A673 (cell line): ENCODE data around the gene ZNF69. TPM values are rescaled to one million over a fixed set of nuclear protein-coding genes. Genes with fewer than 3 reads are reported as not detected.
"Not testable (repeated sequence)": the region's sequence is repeated elsewhere in the genome, so short reads cannot be mapped to it uniquely, and the experiment has no call there.

ENCODE experiments used
- Bru-seq: library from RNA; stranded (reverse); fragments of 400-500 nt; gene quantifications from one replicate; lab custom pipeline; 2021; lab: Mats Ljungman, UMichigan
- BruChase-seq, 2 experiments: library from RNA; stranded (reverse); fragments of 400-500 nt; gene quantifications; one replicate each; lab custom pipeline; 2021; lab: Mats Ljungman, UMichigan
- BruUV-seq: library from RNA; stranded (reverse); fragments of 400-500 nt; replicated peaks from 2 replicates; lab custom pipeline; 2021; lab: Mats Ljungman, UMichigan
- CTCF ChIA-PET: fragments of 300-600 bp; sonication (Branson Sonifier 250); formaldehyde crosslinking; loops from one replicate; lab custom pipeline; 2022; ENCODE audit warnings: antibody characterized with exemption; lab: Charles Lee
- POLR2A ChIA-PET: fragments of 300-600 bp; sonication (Branson Sonifier 250); formaldehyde crosslinking; loops from one replicate; lab custom pipeline; 2022; ENCODE audit warnings: antibody characterized with exemption; ENCODE audit not compliant: low non-redundant PET; lab: Charles Lee
- DNase-seq: peaks from one replicate; pipeline ENCODE4 v3.0.0-alpha.2; 2015; ENCODE audit warnings: low spot score
- H3K27ac ChIP-seq: fragments of 200-600 bp; sonication (generic); 2 replicates; pipeline ENCODE4 v1.5.1; 2016; ENCODE audit warnings: mixed run types, low read depth, mild to moderate bottlenecking, mixed read lengths, antibody characterized with exemption, low read length; ENCODE audit not compliant: poor library complexity, severe bottlenecking
- H3K27me3 ChIP-seq: fragments of 200-600 bp; sonication (generic); replicated peaks from 2 replicates; pipeline ENCODE4 v1.6.1; 2017; ENCODE audit warnings: mixed run types, low read depth, mild to moderate bottlenecking, mixed read lengths, antibody characterized with exemption, low read length; ENCODE audit not compliant: insufficient read depth, poor library complexity
- H3K36me3 ChIP-seq: fragments of 200-600 bp; sonication (generic); 2 replicates; pipeline ENCODE4 v1.6.1; 2016; ENCODE audit warnings: mixed run types, mild to moderate bottlenecking, mixed read lengths, antibody characterized with exemption, low read length; ENCODE audit not compliant: insufficient read depth, poor library complexity, severe bottlenecking
- H3K4me1 ChIP-seq: fragments of 200-600 bp; sonication (generic); 2 replicates; pipeline ENCODE4 v1.6.1; 2017; ENCODE audit warnings: mixed run types, mild to moderate bottlenecking, mixed read lengths, antibody characterized with exemption, low read length; ENCODE audit not compliant: insufficient read depth, poor library complexity, severe bottlenecking
- H3K4me3 ChIP-seq: fragments of 200-600 bp; sonication (generic); 2 replicates; pipeline ENCODE4 v1.5.1; 2016; ENCODE audit warnings: low read depth, mixed run types, mild to moderate bottlenecking, mixed read lengths, low read length; ENCODE audit not compliant: poor library complexity, severe bottlenecking
- H3K9me3 ChIP-seq: fragments of 200-600 bp; sonication (generic); 2 replicates; pipeline ENCODE4 v1.6.1; 2016; ENCODE audit warnings: mixed run types, low read depth, mild to moderate bottlenecking, mixed read lengths, antibody characterized with exemption, low read length; ENCODE audit not compliant: poor library complexity, severe bottlenecking
- EZH2 ChIP-seq: fragments of 200-600 bp; sonication (generic); IDR thresholded peaks from 2 replicates; pipeline ENCODE4 v1.6.1; 2017; ENCODE audit warnings: borderline replicate concordance, low read depth, mild to moderate bottlenecking, mixed read lengths, antibody characterized with exemption, low read length; ENCODE audit not compliant: poor library complexity, severe bottlenecking
- intact Hi-C: fragments of 100-400 bp; cut with micrococcal nuclease; formaldehyde crosslinking; loops from one replicate; pipeline ENCODE4 v1.10.0; 2022; ENCODE audit not compliant: unreplicated experiment
- long read RNA-seq: library from polyadenylated mRNA; stranded (forward); transcript quantifications from one replicate; pipeline ENCODE4 v2.0.0, GENCODE V29; 2022
- total RNA-seq: library from RNA; stranded (reverse); gene quantifications from 2 replicates; pipeline ENCODE4 v1.2.3, GENCODE V29; 2021
- TF ChIP-seq, protein P1 (sequence below): fragments of 300-800, 200-600 bp; sonication (generic); conservative IDR thresholded peaks from 2 replicates; pipeline ENCODE4 v1.5.1; 2017; ENCODE audit warnings: low read depth, mild to moderate bottlenecking, antibody characterized with exemption, low read length, moderate library complexity, mixed read lengths

ZNF69 gene
- total RNA-seq (4.3 and 5.5 TPM in 2 replicates), Bru-seq, nascent RNA (percentile 54 among the genes with signal in this experiment), BruChase-seq, experiment 1, labeled RNA remaining after a 2-hour chase (percentile 66 among the genes with signal in this experiment), BruChase-seq, experiment 2, labeled RNA remaining after a 6-hour chase (percentile 56 among the genes with signal in this experiment)
- long read RNA-seq, partial matches to known transcripts = 1 of 2 reads
- long read RNA-seq, other reads (novel, unspliced or antisense) = 1 of 2 reads

- POLR2A ChIA-PET = no interaction called here
- Histone ChIP-seq H3K27ac (peak within 1 kb of the TSS; percentile 27), H3K9me3 (no peaks in the 10 kb centered on the region), H3K4me3 (peak within 1 kb of the TSS; percentile 56), H3K4me1 (no peaks in the 10 kb centered on the region), H3K36me3 (no peaks in the 10 kb centered on the region), H3K27me3 (peaks cover 4% of the 10 kb centered on the region)
- DNase-seq = peak; percentile 76
- intact Hi-C loops = loop anchor here (10.0 kb wide), 1 partner anchor 757 kb away; no protein-coding TSS in a partner anchor
- CTCF ChIA-PET = interaction anchor here (0.6 to 1.1 kb wide), 2 partner anchors 160 to 253 kb away, joined by 3 to 4 read pairs; partner anchors contain the start of gene ZNF20
- TF ChIP-seq, protein P1, sequence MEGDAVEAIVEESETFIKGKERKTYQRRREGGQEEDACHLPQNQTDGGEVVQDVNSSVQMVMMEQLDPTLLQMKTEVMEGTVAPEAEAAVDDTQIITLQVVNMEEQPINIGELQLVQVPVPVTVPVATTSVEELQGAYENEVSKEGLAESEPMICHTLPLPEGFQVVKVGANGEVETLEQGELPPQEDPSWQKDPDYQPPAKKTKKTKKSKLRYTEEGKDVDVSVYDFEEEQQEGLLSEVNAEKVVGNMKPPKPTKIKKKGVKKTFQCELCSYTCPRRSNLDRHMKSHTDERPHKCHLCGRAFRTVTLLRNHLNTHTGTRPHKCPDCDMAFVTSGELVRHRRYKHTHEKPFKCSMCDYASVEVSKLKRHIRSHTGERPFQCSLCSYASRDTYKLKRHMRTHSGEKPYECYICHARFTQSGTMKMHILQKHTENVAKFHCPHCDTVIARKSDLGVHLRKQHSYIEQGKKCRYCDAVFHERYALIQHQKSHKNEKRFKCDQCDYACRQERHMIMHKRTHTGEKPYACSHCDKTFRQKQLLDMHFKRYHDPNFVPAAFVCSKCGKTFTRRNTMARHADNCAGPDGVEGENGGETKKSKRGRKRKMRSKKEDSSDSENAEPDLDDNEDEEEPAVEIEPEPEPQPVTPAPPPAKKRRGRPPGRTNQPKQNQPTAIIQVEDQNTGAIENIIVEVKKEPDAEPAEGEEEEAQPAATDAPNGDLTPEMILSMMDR = peak; percentile 42; the same call in 1 of the 2 replicates
- no peak for TF ChIP-seq EZH2
- no TSS peak for BruUV-seq
Measured at GRCh38 chr19:11887611-11888531, at the start of gene ZNF69. TSS of gene ZNF69 (plus strand) at chr19:11887782. CDS start at chr19:11887924, 142 bp downstream.

GRCh38 chr19:11843722-11844121 is 43.9 kb upstream of the ZNF69 start:
- CTCF ChIA-PET = no interaction called here
- Histone ChIP-seq H3K27me3 (no peaks in the 10 kb centered on the region), H3K4me1 (no peaks in the 10 kb centered on the region), H3K4me3 (no peak overlapping the region), H3K9me3 (no peaks in the 10 kb centered on the region), H3K36me3 (no peaks in the 10 kb centered on the region), H3K27ac (no peak overlapping the region)
- BruUV-seq = no TSS peak
- POLR2A ChIA-PET = no interaction called here
- intact Hi-C loops = no loop called here
- TF ChIP-seq, protein P1 = no peak
- TF ChIP-seq EZH2 = no peak
- DNase-seq = no peak

DNA sequence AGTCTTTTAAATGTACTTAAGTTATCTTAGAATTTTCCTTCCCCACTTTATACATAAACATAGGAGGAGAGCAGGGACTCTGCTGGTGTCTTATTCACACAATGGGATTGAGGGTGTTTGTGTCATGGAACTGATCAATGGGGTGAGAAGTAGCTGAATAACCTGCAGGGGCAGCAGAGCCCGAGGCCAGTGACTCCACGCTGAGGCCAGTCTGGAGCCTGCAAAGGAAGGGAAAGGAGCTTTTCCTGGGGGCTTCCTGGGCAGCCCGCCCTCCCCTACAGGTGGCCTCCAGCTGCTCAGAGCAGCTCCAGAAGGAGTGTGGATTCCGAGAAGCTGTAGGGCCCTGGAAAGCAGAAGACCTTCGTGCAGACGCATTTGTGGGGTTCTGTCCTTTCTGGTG is 40.0 kb upstream of the ZNF69 start:
- POLR2A ChIA-PET, intact Hi-C loops, BruUV-seq, H3K9me3 ChIP-seq, DNase-seq, H3K4me3 ChIP-seq, CTCF ChIA-PET, H3K27me3 ChIP-seq, H3K4me1 ChIP-seq, H3K36me3 ChIP-seq, H3K27ac ChIP-seq: not testable (repeated sequence)
